Activated T-cell treated with anti-CD3 and anti-CD28 coated beads for 24 hours (primary cell): ENCODE data around the gene KRT85.
"Not testable (repeated sequence)": the region's sequence is repeated elsewhere in the genome, so short reads cannot be mapped to it uniquely, and the experiment has no call there.

Experiments used
- DNase-seq: peaks from one replicate; pipeline ENCODE4 v3.0.0-alpha.2; 2020; ENCODE audit warnings: low read depth

Gene KRT85

GRCh38 chr12:52366738-52367485, at the start of gene KRT85:
Gene KRT85 (minus strand): TSS chr12:52367481. CDS start chr12:52367405, 76 bp downstream.
- DNase-seq: no peak

GRCh38 chr12:52416795-52417194, 49.5 kb upstream of the KRT85 start:
- no peak for DNase-seq

- no peak for DNase-seq
These were observed 48.8 kb upstream of the KRT85 start for GRCh38 chr12:52415870-52416750.

- no peak for DNase-seq
These were observed 47.7 kb upstream of the KRT85 start for GRCh38 chr12:52414936-52415335.

- DNase-seq: no peak
These were observed 46.6 kb upstream of the KRT85 start for GRCh38 chr12:52413782-52414345.

GRCh38 chr12:52413202-52413601, 45.9 kb upstream of the KRT85 start:
- DNase-seq: no peak

GRCh38 chr12:52411815-52412214, 44.5 kb upstream of the KRT85 start:
- no peak for DNase-seq

- DNase-seq: not testable (repeated sequence)
These were observed 43.4 kb upstream of the KRT85 start for GRCh38 chr12:52410589-52411248.

- no peak for DNase-seq
These were observed 40.6 kb upstream of the KRT85 start for GRCh38 chr12:52407918-52408317.

- no peak for DNase-seq
These were observed 38.7 kb upstream of the KRT85 start, which contains the start of gene KRT82 for GRCh38 chr12:52405922-52406385. Gene KRT82 (minus strand): TSS chr12:52406335. CDS start chr12:52406277, 58 bp downstream.

GRCh38 chr12:52404951-52405350, 37.7 kb upstream of the KRT85 start:
- DNase-seq: no peak

- DNase-seq: no peak
These were observed 36.3 kb upstream of the KRT85 start for GRCh38 chr12:52403561-52403960.

GRCh38 chr12:52402873-52403540, 35.7 kb upstream of the KRT85 start:
- DNase-seq: no peak

- no peak for DNase-seq
These were observed 35.1 kb upstream of the KRT85 start for GRCh38 chr12:52402377-52402776.

- DNase-seq: no peak
These were observed 34.6 kb upstream of the KRT85 start for GRCh38 chr12:52401926-52402325.

GRCh38 chr12:52401526-52401925, 34.2 kb upstream of the KRT85 start:
- no peak for DNase-seq

- DNase-seq: no peak
These were observed 33.6 kb upstream of the KRT85 start for GRCh38 chr12:52400906-52401305.

GRCh38 chr12:52399756-52400155, 32.5 kb upstream of the KRT85 start:
- no peak for DNase-seq

- no peak for DNase-seq
These were observed 30.9 kb upstream of the KRT85 start for GRCh38 chr12:52398176-52398575.

GRCh38 chr12:52396656-52397055, 29.4 kb upstream of the KRT85 start:
- DNase-seq: no peak

- no peak for DNase-seq
These were observed 28.6 kb upstream of the KRT85 start for GRCh38 chr12:52395761-52396434.
